CD4-positive, alpha-beta T cell (primary cell): ENCODE data around the gene DCTD. TPM values are rescaled to one million over a fixed set of nuclear protein-coding genes. Genes with fewer than 3 reads are reported as not detected.

Source experiments
- ATAC-seq: fragments of 200-7000 bp; cut with Tn5 transposase; one replicate; pipeline ENCODE4 v1.10.0; 2022; ENCODE audit warnings: mild to moderate bottlenecking; ENCODE audit not compliant: poor library complexity
- CTCF ChIA-PET: fragments of 350-600 bp; sonication (Branson Sonifier 250); formaldehyde crosslinking; loops from one replicate; lab custom pipeline; 2021; ENCODE audit warnings: antibody characterized with exemption, inconsistent platforms; lab: Charles Lee
- POLR2A ChIA-PET: fragments of 350-600 bp; sonication (Branson Sonifier 250); formaldehyde crosslinking; loops from one replicate; lab custom pipeline; 2021; ENCODE audit warnings: antibody characterized with exemption, inconsistent platforms; lab: Charles Lee
- DNase-seq, 14 experiments: peaks; one replicate each; pipeline ENCODE4 v3.0.0-alpha.2; 2013 to 2020; ENCODE audit warnings: mixed read lengths in 2 of 14
- H3K27ac ChIP-seq, 2 donors: one replicate each; pipeline versions ENCODE4 v1.5.1 to v1.7.0; 2013; ENCODE audit warnings: low read length in 2 of 2, low read depth in 1 of 2, mild to moderate bottlenecking in 1 of 2
- H3K27me3 ChIP-seq, 2 experiments: 1 replicate in 1 of 2; 2 replicates in 1 of 2; pipeline versions ENCODE4 v1.6.1 to v1.7.0; 2013; ENCODE audit warnings: low read length in 2 of 2, control low read depth in 1 of 2, mild to moderate bottlenecking in 1 of 2, moderate library complexity in 1 of 2; ENCODE audit not compliant: insufficient read depth in 2 of 2, control insufficient read depth in 1 of 2
- H3K36me3 ChIP-seq: one replicate; pipeline ENCODE4 v1.6.1; 2013; ENCODE audit warnings: low read length, control low read depth; ENCODE audit not compliant: insufficient read depth
- H3K4me1 ChIP-seq: one replicate; pipeline ENCODE4 v1.6.1; 2013; ENCODE audit warnings: low read length, control low read depth; ENCODE audit not compliant: insufficient read depth
- H3K4me3 ChIP-seq: one replicate; pipeline ENCODE4 v1.5.1; 2013; ENCODE audit warnings: mild to moderate bottlenecking, low read length, moderate library complexity
- H3K9me3 ChIP-seq, 2 experiments: 1 replicate in 1 of 2; 2 replicates in 1 of 2; pipeline versions ENCODE4 v1.6.1 to v1.7.0; 2013; ENCODE audit warnings: low read length in 2 of 2, mild to moderate bottlenecking in 2 of 2, control low read depth in 1 of 2, moderate library complexity in 1 of 2; ENCODE audit not compliant: control insufficient read depth in 1 of 2, insufficient read depth in 1 of 2
- H3K27ac Mint-ChIP-seq: one replicate; pipeline ENCODE4 v1.8.0; 2020; ENCODE audit warnings: mixed read lengths
- H3K27me3 Mint-ChIP-seq: one replicate; pipeline ENCODE4 v1.8.0; 2021; ENCODE audit warnings: mixed read lengths
- H3K36me3 Mint-ChIP-seq: one replicate; pipeline ENCODE4 v1.8.0; 2021; ENCODE audit warnings: low read depth, mixed read lengths
- H3K4me1 Mint-ChIP-seq: one replicate; pipeline ENCODE4 v1.8.0; 2021; ENCODE audit warnings: low read depth, mixed read lengths
- H3K4me3 Mint-ChIP-seq: one replicate; pipeline ENCODE4 v1.8.0; 2020; ENCODE audit warnings: mild to moderate bottlenecking, mixed read lengths
- H3K9me3 Mint-ChIP-seq: one replicate; pipeline ENCODE4 v1.8.0; 2020; ENCODE audit warnings: mixed read lengths
- CTCF ChIP-seq: fragments of 200-600 bp; IDR thresholded peaks from one replicate; pipeline ENCODE4 v1.8.0; 2022; ENCODE audit warnings: antibody characterized with exemption, mild to moderate bottlenecking
- intact Hi-C, 2 experiments: fragments of 100-400 bp; cut with DNase I in 1 of 2; cut with micrococcal nuclease in 1 of 2; formaldehyde crosslinking; loops; one replicate each; pipeline versions ENCODE4 v1.15.1 to v1.9.0; 2023 to 2025; cut with DNase I, micrococcal nuclease
- total RNA-seq, 174 experiments: library from RNA in 2 of 174; stranded (reverse) in 2 of 174; gene quantifications; one replicate each; pipeline ENCODE4 v1.2.3 and lab custom pipeline; 2021 to 2026

Gene DCTD
- total RNA-seq, 2 experiments from 2014 or later, result 49.4 to 54.3 TPM

GRCh38 chr4:182913036-182913435, 4.2 kb downstream of the DCTD start:
- CTCF ChIA-PET, result interaction anchor here (1.0 kb wide), 1 partner anchor 12 kb away, joined by 4 read pairs; no protein-coding TSS in a partner anchor
- H3K36me3 Mint-ChIP-seq, result peaks cover 76% of the 10 kb centered on the region

GRCh38 chr4:182908124-182908523, 9.1 kb downstream of the DCTD start:
- H3K4me3 ChIP-seq, result no peak overlapping the region
- H3K27ac Mint-ChIP-seq, result no peak overlapping the region
- POLR2A ChIA-PET, result no interaction called here
- peaks cover 57% of the 10 kb centered on the region for H3K36me3 ChIP-seq
- no peaks in the 10 kb centered on the region for H3K27me3 ChIP-seq
- H3K9me3 Mint-ChIP-seq, result no peaks in the 10 kb centered on the region
- no peaks in the 10 kb centered on the region for H3K9me3 ChIP-seq
- peaks cover 3% of the 10 kb centered on the region for H3K4me1 ChIP-seq
- no peaks in the 10 kb centered on the region for H3K27me3 Mint-ChIP-seq
- H3K36me3 Mint-ChIP-seq, result peaks cover 97% of the 10 kb centered on the region
- TF ChIP-seq CTCF, result no peak
- no peak overlapping the region for H3K4me3 Mint-ChIP-seq
- H3K27ac ChIP-seq, result no peak overlapping the region
- CTCF ChIA-PET, result interaction anchor here (0.7 to 1.0 kb wide), 3 partner anchors 8 to 1116 kb away, joined by 3 read pairs; no protein-coding TSS in a partner anchor
- intact Hi-C loops, result no loop called here
- DNase-seq, result no peak
- H3K4me1 Mint-ChIP-seq, result peaks cover 16% of the 10 kb centered on the region
- ATAC-seq, result no peak

More at GRCh38 chr4:182913036-182913435, 4.2 kb downstream of the DCTD start:
- Histone ChIP-seq H3K9me3 (no peaks in the 10 kb centered on the region), H3K27me3 (no peaks in the 10 kb centered on the region), H3K4me1 (peaks cover 27% of the 10 kb centered on the region), H3K4me3 (no peak overlapping the region), H3K27ac (no peak overlapping the region), H3K36me3 (peaks cover 39% of the 10 kb centered on the region)
- intact Hi-C loops, result loop anchor here in 1 of 2 experiments (10.0 kb wide), 1 partner anchor 1912 kb away; the partner anchor contains the start of gene ACSL1
- no peak for DNase-seq
- Mint-ChIP-seq H3K9me3 (no peaks in the 10 kb centered on the region), H3K27ac (peak overlapping the region; percentile 31), H3K4me3 (no peak overlapping the region), H3K27me3 (no peaks in the 10 kb centered on the region), H3K4me1 (peaks cover 35% of the 10 kb centered on the region)
- POLR2A ChIA-PET, result no interaction called here
- TF ChIP-seq CTCF, result no peak
- ATAC-seq, result no peak

- Mint-ChIP-seq H3K27ac (no peak overlapping the region), H3K36me3 (peaks cover 97% of the 10 kb centered on the region), H3K9me3 (no peaks in the 10 kb centered on the region), H3K4me1 (peaks cover 10% of the 10 kb centered on the region), H3K4me3 (no peak overlapping the region), H3K27me3 (no peaks in the 10 kb centered on the region)
- H3K27me3 ChIP-seq, result no peaks in the 10 kb centered on the region
- ATAC-seq (no peak), DNase-seq (no peak)
- ChIA-PET CTCF (interaction anchor here (1.0 kb wide), 1 partner anchor 9 kb away, joined by 3 read pairs; no protein-coding TSS in a partner anchor), POLR2A (no interaction called here)
- H3K4me3 ChIP-seq, result no peak overlapping the region
- intact Hi-C loops, result no loop called here
- no peak for TF ChIP-seq CTCF
- H3K9me3 ChIP-seq, result no peaks in the 10 kb centered on the region
- peaks cover 57% of the 10 kb centered on the region for H3K36me3 ChIP-seq
- peaks cover 3% of the 10 kb centered on the region for H3K4me1 ChIP-seq
- H3K27ac ChIP-seq, result no peak overlapping the region
Observed at GRCh38 chr4:182907396-182907795, 9.8 kb downstream of the DCTD start.
